ENCODE measurements around the gene FUT8.
"Not testable (repeated sequence)": the region's sequence is repeated elsewhere in the genome, so short reads cannot be mapped to it uniquely, and the experiment has no call there.

FUT8 gene

DNA sequence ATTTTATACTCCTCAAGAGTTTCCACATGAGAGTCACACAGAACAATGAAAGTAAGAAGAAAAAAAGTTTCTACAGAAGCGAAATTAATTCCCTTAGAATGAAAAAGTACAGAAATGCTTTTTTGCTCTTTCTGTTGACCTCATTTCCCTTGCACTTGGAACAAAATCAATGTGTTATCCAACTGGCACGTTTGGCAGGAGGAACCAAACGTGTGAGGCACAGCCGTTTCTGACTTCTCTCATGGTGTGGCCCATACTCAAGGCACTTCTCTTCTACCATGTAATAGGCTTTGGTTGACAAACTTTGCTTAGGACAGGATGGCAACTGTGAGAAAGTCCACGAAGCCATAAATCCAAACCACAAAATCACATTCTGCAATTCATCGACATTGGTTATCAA is 297.0 kb downstream of the FUT8 start:
- DNase-seq (ENCODE audit: low read depth, low spot score) = no peak

DNA sequence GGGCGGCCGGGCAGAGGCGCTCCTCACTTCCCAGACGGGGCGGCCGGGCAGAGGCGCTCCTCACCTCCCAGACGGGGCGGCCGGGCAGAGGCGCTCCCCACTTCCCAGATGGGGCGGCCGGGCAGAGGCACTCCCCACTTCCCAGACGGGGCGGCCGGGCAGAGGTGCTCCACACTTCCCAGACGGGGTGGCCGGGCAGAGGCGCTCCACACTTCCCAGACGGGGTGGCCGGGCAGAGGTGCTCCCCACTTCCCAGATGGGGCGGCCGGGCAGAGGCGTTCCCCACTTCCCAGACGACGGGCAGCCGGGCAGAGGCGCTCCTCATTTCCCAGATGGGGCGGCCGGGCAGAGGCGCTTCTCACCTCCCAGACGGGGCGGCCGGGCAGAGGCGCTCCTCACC is 304.3 kb downstream of the FUT8 start:
- not testable (repeated sequence) for DNase-seq (ENCODE audit: low read depth, low spot score)

DNA sequence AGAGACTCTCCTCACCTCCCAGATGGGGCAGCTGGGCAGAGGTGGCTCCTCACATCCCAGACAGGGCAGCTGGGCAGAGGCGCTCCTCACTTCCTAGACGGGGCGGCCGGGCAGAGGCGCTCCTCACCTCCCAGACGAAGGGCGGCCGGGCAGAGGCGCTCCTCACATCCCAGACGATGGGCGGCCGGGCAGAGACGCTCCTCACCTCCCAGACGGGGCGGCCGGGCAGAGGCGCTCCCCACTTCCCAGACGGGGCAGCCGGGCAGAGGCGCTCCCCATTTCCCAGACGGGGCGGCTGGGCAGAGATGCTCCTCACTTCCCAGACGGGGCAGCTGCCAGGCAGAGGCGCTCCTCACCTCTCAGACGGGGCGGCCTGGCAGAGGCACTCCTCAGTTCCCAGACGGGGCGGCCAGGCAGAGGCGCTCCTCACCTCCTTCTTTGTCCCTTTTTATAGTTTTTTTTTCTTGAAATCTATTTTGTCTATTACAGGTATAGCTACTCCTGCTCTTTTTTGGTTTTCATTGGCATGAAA is 304.9 kb downstream of the FUT8 start:
- not testable (repeated sequence) for DNase-seq (ENCODE audit: low read depth, low spot score)

GRCh38 chr14:65718629-65719028 is 306.1 kb downstream of the FUT8 start:
- DNase-seq (ENCODE audit: low read depth, low spot score) = no peak

- DNase-seq (ENCODE audit: low read depth, low spot score) = no peak
Measured at GRCh38 chr14:65720171-65720570, 307.6 kb downstream of the FUT8 start.

DNA sequence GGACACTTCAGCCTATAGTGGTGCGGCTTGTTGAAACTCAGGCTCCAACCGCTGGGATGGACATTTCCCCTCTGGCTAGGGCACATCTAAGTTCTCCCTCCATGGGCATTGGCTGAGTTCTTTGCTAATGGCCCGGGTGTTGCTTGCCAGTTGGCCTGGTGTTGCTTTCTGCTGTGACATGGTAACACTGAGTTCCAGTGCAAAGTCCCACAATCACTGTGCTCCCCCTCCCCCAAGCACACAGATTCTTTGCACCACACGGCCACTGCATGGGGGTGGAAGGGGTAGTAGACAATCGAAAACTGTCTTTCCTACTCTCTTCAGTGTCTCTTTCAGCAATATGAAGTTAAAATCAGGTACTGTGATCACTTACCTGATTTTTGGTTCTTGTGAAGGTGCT is 308.2 kb downstream of the FUT8 start:
- DNase-seq (ENCODE audit: low read depth, low spot score) = no peak

DNA sequence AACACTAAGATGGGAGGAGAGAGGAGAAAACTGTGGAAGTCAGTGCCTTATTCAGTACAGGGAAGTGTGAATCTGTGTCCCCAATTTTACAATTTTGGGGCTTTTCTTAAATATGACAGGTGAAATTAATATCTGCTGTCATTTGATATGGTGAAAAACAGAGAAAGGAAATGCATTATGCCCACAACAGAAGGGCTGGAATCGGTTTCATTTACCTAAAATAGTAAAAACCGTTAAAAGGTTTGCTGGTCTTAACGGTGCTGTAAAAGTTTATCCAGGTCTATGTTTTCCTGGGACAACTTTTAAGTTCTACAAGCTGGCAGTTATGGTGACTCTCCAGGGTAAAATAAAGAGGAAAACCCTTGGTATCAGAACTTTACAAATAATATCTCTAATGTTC is 310.8 kb downstream of the FUT8 start:
- no peak for DNase-seq (ENCODE audit: low read depth, low spot score)

DNA sequence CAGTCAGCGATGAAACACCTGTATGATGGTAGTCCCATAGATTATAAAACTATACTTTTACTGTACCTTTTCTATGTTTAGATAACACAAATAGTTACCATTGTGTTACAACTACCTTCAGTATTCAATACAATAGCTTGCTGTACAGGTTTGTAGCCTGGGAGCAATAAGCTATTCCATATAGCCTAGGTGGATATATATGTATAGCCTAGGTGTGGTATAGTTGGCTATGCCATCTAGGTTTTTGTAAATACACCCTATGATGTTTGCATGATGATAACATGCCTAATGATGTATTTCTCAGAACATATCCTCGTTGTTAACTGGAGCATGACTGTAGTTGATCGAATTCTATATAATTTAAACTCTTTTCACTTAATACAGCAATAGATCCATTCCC is 316.1 kb downstream of the FUT8 start:
- no peak for DNase-seq (ENCODE audit: low read depth, low spot score)

- DNase-seq (ENCODE audit: low read depth, low spot score) = no peak
Measured at GRCh38 chr14:65729566-65729965, 317.0 kb downstream of the FUT8 start.

- DNase-seq (ENCODE audit: low read depth, low spot score) = no peak
Measured at GRCh38 chr14:65731933-65732506, 319.5 kb downstream of the FUT8 start.

GRCh38 chr14:65738339-65738738 is 325.8 kb downstream of the FUT8 start:
- DNase-seq (ENCODE audit: low read depth, low spot score) = no peak

- DNase-seq (ENCODE audit: low read depth, low spot score) = no peak
Measured at GRCh38 chr14:65745396-65746190, 333.1 kb downstream of the FUT8 start.

DNA sequence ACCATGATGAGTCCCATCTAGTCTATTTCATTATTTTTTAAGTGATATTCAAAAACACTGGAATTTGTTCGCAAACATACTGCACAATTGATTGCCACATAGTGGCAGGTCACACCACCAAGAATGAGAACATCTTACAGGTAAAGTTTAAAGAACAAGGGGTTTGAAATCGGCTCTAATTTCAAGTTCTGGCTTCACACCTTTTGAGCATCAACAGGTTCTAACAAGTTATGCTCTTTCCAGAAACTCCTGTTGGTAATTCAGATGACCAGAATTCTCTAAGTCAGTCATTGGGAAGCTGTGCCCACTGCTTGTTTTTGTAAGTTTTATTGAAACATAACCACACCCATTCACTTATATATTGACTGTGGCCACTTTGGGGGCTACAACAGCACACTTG is 336.3 kb downstream of the FUT8 start:
- DNase-seq (ENCODE audit: low read depth, low spot score) = no peak

GRCh38 chr14:65749287-65749686 is 336.8 kb downstream of the FUT8 start:
- DNase-seq (ENCODE audit: low read depth, low spot score) = no peak

GRCh38 chr14:65750906-65751305 is 338.4 kb downstream of the FUT8 start:
- DNase-seq (ENCODE audit: low read depth, low spot score) = no peak

DNA sequence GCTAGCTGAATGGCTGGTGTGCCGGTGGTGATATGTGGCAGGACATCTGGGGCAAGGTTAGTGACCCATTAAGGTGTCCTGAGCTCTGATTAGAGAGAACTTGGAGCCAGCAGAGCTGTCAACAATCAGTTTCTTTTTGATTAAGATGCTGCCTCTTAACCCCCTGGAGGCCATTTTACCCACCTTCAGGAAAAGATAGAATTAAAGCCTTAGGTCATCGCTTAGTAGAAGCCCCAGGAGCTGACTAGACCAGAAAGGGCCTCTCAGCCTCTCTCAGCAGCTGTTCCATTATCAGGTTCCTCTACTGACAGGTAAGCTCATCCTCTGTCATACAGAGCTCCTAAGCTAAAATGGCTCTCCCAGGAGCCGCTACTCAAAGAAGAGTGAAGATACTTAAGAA is 339.0 kb downstream of the FUT8 start:
- DNase-seq (ENCODE audit: low read depth, low spot score) = no peak

- DNase-seq (ENCODE audit: low read depth, low spot score) = no peak
Measured at GRCh38 chr14:65753061-65753460, 340.5 kb downstream of the FUT8 start.

- no peak for DNase-seq (ENCODE audit: low read depth, low spot score)
Measured at GRCh38 chr14:65755331-65755730, 342.8 kb downstream of the FUT8 start.

DNA sequence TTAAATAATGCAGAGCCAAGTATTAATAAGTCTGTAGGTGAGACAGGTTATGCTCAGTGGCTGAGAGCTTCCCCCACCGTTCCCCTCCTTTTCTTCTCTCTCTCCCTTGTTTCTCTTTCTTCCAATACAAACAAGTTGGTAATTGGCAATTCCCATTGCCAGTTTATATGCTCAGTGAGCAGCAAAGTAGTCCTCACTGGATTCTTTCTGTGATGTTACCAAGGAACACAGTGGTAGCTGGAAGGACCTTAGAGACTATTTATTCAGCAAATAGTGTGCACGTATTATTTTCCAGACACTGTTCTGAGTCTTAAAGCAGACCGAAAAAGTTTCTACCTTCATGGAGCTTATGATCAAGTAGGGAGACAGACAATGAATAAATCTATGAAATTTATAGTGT is 344.4 kb downstream of the FUT8 start:
- DNase-seq (ENCODE audit: low read depth, low spot score) = no peak

- DNase-seq (ENCODE audit: low read depth, low spot score) = no peak
Measured at GRCh38 chr14:65769151-65769550, 356.6 kb downstream of the FUT8 start.

- DNase-seq (ENCODE audit: low read depth, low spot score) = no peak
Measured at GRCh38 chr14:65770681-65771080, 358.2 kb downstream of the FUT8 start.

GRCh38 chr14:65771271-65771670 is 358.7 kb downstream of the FUT8 start:
- DNase-seq (ENCODE audit: low read depth, low spot score) = no peak

DNA sequence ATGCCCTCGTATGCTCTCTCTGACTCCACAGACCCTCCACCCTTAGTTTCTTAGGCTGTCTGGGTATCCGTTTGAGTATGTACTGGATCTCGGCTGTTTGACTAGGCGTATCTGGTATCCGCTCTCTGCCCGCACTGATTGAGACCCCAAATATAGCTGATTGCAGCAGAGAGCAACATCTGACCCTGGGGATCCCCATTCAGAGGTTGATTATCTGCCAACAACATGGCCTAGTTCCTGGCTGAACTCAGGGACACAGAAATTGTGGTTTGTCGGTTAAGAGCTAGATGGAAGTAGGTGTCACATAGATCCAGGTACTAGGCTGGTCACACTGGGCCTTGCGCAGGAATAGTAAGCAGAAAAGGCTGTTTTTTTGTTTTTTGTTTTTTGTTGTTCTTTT is 359.9 kb downstream of the FUT8 start:
- no peak for DNase-seq (ENCODE audit: low read depth, low spot score)

Measured in brain pericyte (primary cell).